GM12878 (cell line): ENCODE results near the gene TAS2R14. TPM values are rescaled to one million over a fixed set of nuclear protein-coding genes. Genes with fewer than 3 reads are reported as not detected.

Experiments used
- ATAC-seq: fragments of 200-7000 bp; cut with Tn5 transposase; 3 replicates; pipeline ENCODE4 v1.9.1; 2020; ENCODE audit warnings: mild to moderate bottlenecking, moderate library complexity
- BruUV-seq: library from RNA; stranded (reverse); fragments of 400-500 nt; replicated peaks from 2 replicates; lab custom pipeline; 2021; lab: Mats Ljungman, UMichigan
- CTCF ChIA-PET: fragments of 300-600 bp; sonication (Branson Sonifier 250); formaldehyde crosslinking; extraction: SDS; loops from one replicate; lab custom pipeline; 2021; ENCODE audit warnings: inconsistent platforms; lab: Yijun Ruan, JAX
- POLR2A ChIA-PET: fragments of 350-600 bp; formaldehyde crosslinking; extraction: SDS; loops from one replicate; lab custom pipeline; 2021; ENCODE audit warnings: inconsistent platforms; lab: Charles Lee
- RAD21 ChIA-PET: fragments of 300-600 bp; sonication (Branson Sonifier 250); formaldehyde crosslinking; loops from one replicate; lab custom pipeline; 2023; ENCODE audit warnings: antibody characterized with exemption; ENCODE audit not compliant: unreplicated experiment; lab: Charles Lee
- SMC1A ChIA-PET: fragments of 300-600 bp; sonication (Branson Sonifier 250); formaldehyde crosslinking; loops from one replicate; lab custom pipeline; 2023; ENCODE audit not compliant: unreplicated experiment, uncharacterized antibody; lab: Charles Lee
- DNase-seq: peaks from one replicate; pipeline ENCODE4 v3.0.0-alpha.2; 2011; ENCODE audit warnings: low read depth, low spot score
- FAIRE-seq: peaks from 3 replicates; lab custom pipeline; 2011; peaks lifted over from hg19 to GRCh38; lab: Jason Lieb, UNC
- H2AFZ ChIP-seq: 2 replicates; pipeline ENCODE4 v1.6.0; 2011; ENCODE audit warnings: low read depth, low read length, control low read depth; ENCODE audit not compliant: control insufficient read depth
- H3K27ac ChIP-seq: 2 replicates; pipeline ENCODE4 v1.5.1; 2011; ENCODE audit warnings: control low read depth; ENCODE audit not compliant: control insufficient read depth, insufficient read depth
- H3K27me3 ChIP-seq, 2 experiments: replicated peaks in 1 of 2; 2 replicates each; pipeline versions ENCODE4 v1.6.0 to v1.6.1; 2011; ENCODE audit warnings: low read length in 1 of 2; ENCODE audit not compliant: control insufficient read depth in 2 of 2, insufficient read depth in 2 of 2
- H3K36me3 ChIP-seq, 2 experiments: 2 replicates each; pipeline ENCODE4 v1.5.1; 2011; ENCODE audit warnings: low read length in 1 of 2; ENCODE audit not compliant: control insufficient read depth in 2 of 2, insufficient read depth in 2 of 2
- H3K4me1 ChIP-seq: 2 replicates; pipeline ENCODE4 v1.6.1; 2011; ENCODE audit warnings: mild to moderate bottlenecking, low read length, moderate library complexity, mixed read lengths; ENCODE audit not compliant: control insufficient read depth, insufficient read depth
- H3K4me2 ChIP-seq: 2 replicates; pipeline ENCODE4 v1.6.0; 2011; ENCODE audit warnings: control low read depth; ENCODE audit not compliant: control insufficient read depth, insufficient read depth
- H3K4me3 ChIP-seq: fragments of 200-600 bp; sonication (generic); 2 replicates; pipeline ENCODE4 v1.5.1; 2016
- H3K79me2 ChIP-seq: 2 replicates; pipeline ENCODE4 v1.6.0; 2011; ENCODE audit warnings: low read length; ENCODE audit not compliant: control insufficient read depth, insufficient read depth
- H3K9ac ChIP-seq: 2 replicates; pipeline ENCODE4 v1.8.0; 2011; ENCODE audit warnings: low read length, control low read depth, mixed read lengths; ENCODE audit not compliant: control insufficient read depth, insufficient read depth
- H3K9me3 ChIP-seq: replicated peaks from 3 replicates; pipeline ENCODE4 v1.5.1; 2011; ENCODE audit warnings: mild to moderate bottlenecking, low read length; ENCODE audit not compliant: control insufficient read depth, insufficient read depth
- H4K20me1 ChIP-seq: 2 replicates; pipeline ENCODE4 v1.6.0; 2011; ENCODE audit not compliant: control insufficient read depth, insufficient read depth
- E4F1 ChIP-seq: fragments of 450-650 bp; IDR thresholded peaks from 2 replicates; pipeline ENCODE4 v1.6.1; 2018; ENCODE audit warnings: borderline replicate concordance, mild to moderate bottlenecking; ENCODE audit not compliant: partially characterized antibody
- HDAC2 ChIP-seq: fragments of 200-600 bp; sonication (generic); IDR thresholded peaks from 2 replicates; pipeline ENCODE4 v1.6.1; 2017
- IKZF1 ChIP-seq: fragments of 450-650 bp; conservative IDR thresholded peaks from 2 replicates; pipeline ENCODE4 v1.6.1; 2017; ENCODE audit warnings: antibody characterized with exemption, mild to moderate bottlenecking
- JUND ChIP-seq: IDR thresholded peaks from 2 replicates; pipeline ENCODE4 v1.6.1; 2012; ENCODE audit warnings: low read depth, mild to moderate bottlenecking, low read length, improper control_type of control experiment, moderate library complexity
- KAT2A ChIP-seq: conservative IDR thresholded peaks from 2 replicates; pipeline ENCODE4 v1.6.1; 2011; ENCODE audit warnings: low read depth, low read length; ENCODE audit not compliant: control insufficient read depth
- KDM1A ChIP-seq: fragments of 200-600 bp; sonication (generic); IDR thresholded peaks from 2 replicates; pipeline ENCODE4 v1.6.1; 2016; ENCODE audit warnings: borderline replicate concordance
- KLF5 ChIP-seq: fragments of 450-650 bp; IDR thresholded peaks from 2 replicates; pipeline ENCODE4 v1.6.1; 2014; ENCODE audit warnings: mild to moderate bottlenecking; ENCODE audit not compliant: partially characterized antibody
- MEF2A ChIP-seq: IDR thresholded peaks from 2 replicates; pipeline ENCODE4 v1.6.1; 2011; ENCODE audit warnings: low read depth, mild to moderate bottlenecking, low read length, moderate library complexity; ENCODE audit not compliant: insufficient read depth
- SREBF1 ChIP-seq: IDR thresholded peaks from 2 replicates; pipeline ENCODE4 v1.6.1; 2012; ENCODE audit warnings: mild to moderate bottlenecking, low read length
- STAT3 ChIP-seq: IDR thresholded peaks from 2 replicates; pipeline ENCODE4 v1.6.1; 2011; ENCODE audit warnings: low read depth, low read length, improper control_type of control experiment
- WRNIP1 ChIP-seq: IDR thresholded peaks from 2 replicates; pipeline ENCODE4 v1.6.1; 2011; ENCODE audit warnings: low read depth, low read length, improper control_type of control experiment, borderline replicate concordance
- ZNF24 ChIP-seq: fragments of 450-650 bp; IDR thresholded peaks from 2 replicates; pipeline ENCODE4 v1.6.1; 2017; ENCODE audit warnings: antibody characterized with exemption, mild to moderate bottlenecking
- ZNF622 ChIP-seq: fragments of 450-650 bp; IDR thresholded peaks from 2 replicates; pipeline ENCODE4 v1.6.1; 2017; ENCODE audit warnings: mild to moderate bottlenecking, inconsistent platforms
- in situ Hi-C: fragments of 300-500 bp; cut with MboI; formaldehyde crosslinking; loops from 9 replicates; pipeline ENCODE4 v1.14.3; 2018; ENCODE audit warnings: mixed read lengths
- intact Hi-C: fragments of 100-400 bp; cut with micrococcal nuclease; formaldehyde crosslinking; loops from one replicate; pipeline ENCODE4 v1.14.2; 2022; ENCODE audit not compliant: unreplicated experiment
- polyA plus RNA-seq, 11 experiments: library from polyadenylated mRNA; depleted of rRNA in 4 of 11; unstranded in 6 of 11; stranded (reverse) in 5 of 11; fragments of >200 nt; fragmentation: Nextera tagmentation in 4 of 11; fragmentation: Illumina TruSeq in 1 of 11; extraction: Ambion mirVana in 4 of 11; extraction: Trizol in 1 of 11; gene quantifications; 1 replicate in 1 of 11; 2 replicates in 10 of 11; pipeline versions ENCODE4 v1.2.1 to v1.2.3, GENCODE V29; 2011 to 2016; ENCODE audit warnings: inconsistent platforms in 2 of 11, missing spikeins in 2 of 11, low read depth in 1 of 11
- total RNA-seq, 4 experiments: library from RNA; depleted of rRNA in 3 of 4; stranded (reverse); fragments of >200 nt in 3 of 4; fragmentation: Illumina TruSeq in 1 of 4; extraction: Trizol in 1 of 4; gene quantifications; 2 replicates each; pipeline versions ENCODE4 v1.2.1 to v1.2.3, GENCODE V29; 2013 to 2021

TAS2R14 gene
- total and polyA plus RNA-seq, 10 of the 15 experiments (the other 5 are each of a cell fraction or from before 2014, with no cell fraction given): 1.2 to 4.4 (median 2.2) TPM

DNA sequence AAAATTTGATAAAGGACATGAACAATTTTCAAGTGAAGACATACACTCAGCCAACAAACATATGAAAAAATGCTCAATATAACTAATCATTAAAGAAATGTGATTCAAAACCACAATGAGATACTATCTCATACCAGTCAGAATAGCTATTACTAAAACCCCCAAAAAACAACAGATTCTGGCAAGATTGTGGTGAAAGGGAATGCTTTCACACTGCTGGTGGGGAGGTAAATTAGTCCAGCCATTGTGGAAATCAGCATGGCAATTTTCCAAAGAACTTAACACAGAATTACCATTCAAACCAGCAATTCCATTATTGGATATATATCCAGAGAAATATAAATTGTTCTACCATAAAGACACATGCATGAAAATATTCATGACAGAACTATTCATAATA is 18.7 kb upstream of the TAS2R14 start:
- DNase-seq: no peak
- no peak overlapping the region for H3K9ac ChIP-seq
- no peak for ATAC-seq
- CTCF ChIA-PET: no interaction called here
- H3K27me3 ChIP-seq: no peaks in the 10 kb centered on the region
- POLR2A ChIA-PET: no interaction called here
- no TSS peak for BruUV-seq
- RAD21 ChIA-PET: no interaction called here
- no peak for TF ChIP-seq ZNF24
- TF ChIP-seq MEF2A: no peak
- TF ChIP-seq WRNIP1: no peak
- no peak for TF ChIP-seq JUND
- TF ChIP-seq KAT2A: no peak
- TF ChIP-seq KDM1A: no peak
- no peak for TF ChIP-seq IKZF1
- TF ChIP-seq SREBF1: no peak
- no peak for TF ChIP-seq KLF5
- no peak for TF ChIP-seq ZNF622
- no peak for TF ChIP-seq HDAC2
- TF ChIP-seq E4F1: no peak
- TF ChIP-seq STAT3: no peak
- H3K79me2 ChIP-seq: peaks cover 2% of the 10 kb centered on the region
- H3K4me3 ChIP-seq: no peak overlapping the region
- H3K4me2 ChIP-seq: no peak overlapping the region
- intact Hi-C loops (no loop called here), in situ Hi-C loops (no loop called here)
- H3K9me3 ChIP-seq: no peaks in the 10 kb centered on the region; the same call in 1 of the 3 replicates
- no peak overlapping the region for H2AFZ ChIP-seq
- no peaks in the 10 kb centered on the region for H3K4me1 ChIP-seq
- no peak for FAIRE-seq
- SMC1A ChIA-PET: interaction anchor here (0.6 to 1.5 kb wide), 2 partner anchors 22 to 25 kb away, joined by 3 to 4 read pairs; no protein-coding TSS in a partner anchor
- H3K27ac ChIP-seq: no peak overlapping the region
- H3K36me3 ChIP-seq: no peaks in the 10 kb centered on the region; a peak in 1 of 4 replicates
- no peaks in the 10 kb centered on the region for H4K20me1 ChIP-seq
